Skin epidermis (tissue), 12 donors: Measurements from ENCODE around the gene CTSE.
"Not testable (repeated sequence)": the region's sequence is repeated elsewhere in the genome, so short reads cannot be mapped to it uniquely, and the experiment has no call there.

ENCODE experiments used
- H3K27ac ChIP-seq, 21 experiments: fragments of 200-600 bp; sonication (generic) in 11 of 21; one replicate each; pipeline ENCODE4 v1.5.0; 2020; ENCODE audit warnings: mild to moderate bottlenecking in 3 of 21, inconsistent platforms in 2 of 21, moderate library complexity in 2 of 21
- H3K4me3 ChIP-seq, 7 experiments: fragments of 200-600 bp; sonication (generic) in 2 of 7; one replicate each; pipeline ENCODE4 v1.5.0; 2020; ENCODE audit warnings: inconsistent platforms in 2 of 7, mild to moderate bottlenecking in 2 of 7, moderate library complexity in 1 of 7

CTSE gene

DNA sequence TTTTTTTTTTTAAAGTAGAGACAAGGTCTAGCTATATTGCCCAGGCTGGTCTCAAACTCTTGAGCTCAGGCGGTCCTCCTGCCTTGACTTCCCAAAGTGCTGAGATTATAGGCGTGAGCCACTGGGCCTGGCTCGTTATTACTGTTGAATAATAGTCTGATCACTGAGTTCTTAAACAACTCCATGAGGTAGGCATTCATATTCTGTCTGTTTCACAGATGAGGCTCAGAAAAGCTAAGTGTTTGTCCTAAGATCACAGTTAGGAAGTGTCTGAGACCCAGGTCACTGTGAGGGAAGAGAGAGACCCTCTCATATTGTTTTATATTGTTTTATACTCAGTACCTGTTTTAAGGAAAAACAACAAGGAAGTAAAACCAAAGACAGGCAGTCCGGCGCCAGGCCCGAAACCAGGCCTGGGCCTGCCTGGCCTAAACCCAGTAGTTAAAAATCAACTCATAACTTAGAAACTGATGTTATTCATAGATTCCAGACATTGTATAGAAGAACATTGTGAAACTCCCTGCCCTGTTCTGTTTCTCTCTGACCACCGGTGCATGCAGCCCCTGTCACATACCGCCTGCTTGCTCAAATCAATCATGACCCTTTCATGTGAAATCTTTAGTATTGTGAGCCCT lies 28.7 kb upstream of the CTSE start:
- H3K27ac ChIP-seq = peak overlapping the region in 4 of 21 experiments; percentile 14 to 74 (median 22)
- not testable (repeated sequence) for H3K4me3 ChIP-seq

DNA sequence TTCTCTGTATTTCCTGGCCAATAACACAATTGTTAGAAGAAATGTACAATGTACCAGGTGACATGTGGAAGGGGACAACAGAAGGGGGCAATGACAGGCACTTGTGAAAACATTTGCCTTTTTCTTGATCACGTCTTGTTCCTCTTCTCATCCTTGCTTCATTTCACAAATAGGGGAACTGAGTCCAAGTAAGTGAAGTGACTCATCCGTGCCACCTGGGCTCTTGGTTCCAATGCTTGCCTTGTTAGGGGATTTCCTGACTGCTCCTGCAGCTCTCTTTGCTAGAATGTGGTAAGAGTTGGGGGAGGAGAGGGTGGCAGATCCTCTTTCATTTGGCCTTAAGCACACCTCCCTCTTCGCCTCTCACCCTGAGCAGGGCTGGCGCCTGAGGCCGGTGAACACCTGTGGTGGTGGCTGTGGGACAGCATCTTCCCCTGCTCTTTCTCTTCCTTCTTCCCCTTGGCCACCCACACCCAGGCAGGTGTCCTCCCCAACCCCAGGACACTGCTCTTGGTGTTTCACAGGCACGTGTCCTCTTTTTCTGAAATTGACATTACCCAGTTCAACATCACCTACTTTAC lies 27.1 kb upstream of the CTSE start:
- Histone ChIP-seq H3K4me3 (no peak overlapping the region), H3K27ac (peak overlapping the region in 6 of 21 experiments; percentile 3 to 74 (median 26))

DNA sequence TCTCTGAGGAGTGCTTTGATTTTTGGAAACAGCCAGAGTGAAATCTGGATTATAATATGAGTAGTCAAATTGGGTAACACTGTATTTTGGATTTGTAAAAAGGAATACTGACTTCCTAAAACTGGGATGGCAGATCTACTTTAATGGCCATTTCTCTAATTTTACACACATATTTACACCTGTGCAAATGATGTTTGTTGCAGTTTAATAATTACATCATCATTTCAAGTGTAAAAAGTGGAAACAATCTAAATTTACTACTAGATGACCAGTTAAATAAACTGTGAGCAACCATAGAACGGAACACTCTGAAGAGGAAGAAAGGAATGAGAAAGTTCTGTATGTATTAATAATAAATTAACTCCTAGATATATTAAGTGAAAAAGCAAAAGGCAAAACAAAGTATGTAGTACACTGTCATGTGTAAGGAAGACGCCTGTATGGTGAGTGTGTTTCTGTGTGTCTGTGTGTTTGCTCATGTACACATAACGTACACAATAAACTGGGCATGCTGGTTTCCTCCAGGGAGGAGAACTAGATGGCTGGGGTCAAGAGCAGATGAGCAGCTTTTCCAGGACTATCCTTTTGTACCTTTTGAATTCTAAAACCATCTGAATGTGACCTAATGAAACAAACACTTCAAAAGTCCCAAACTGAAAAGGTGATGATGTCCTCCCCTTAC lies 26.4 kb upstream of the CTSE start:
- peak overlapping the region in 2 of 21 experiments; percentile 8 to 74 for H3K27ac ChIP-seq

DNA sequence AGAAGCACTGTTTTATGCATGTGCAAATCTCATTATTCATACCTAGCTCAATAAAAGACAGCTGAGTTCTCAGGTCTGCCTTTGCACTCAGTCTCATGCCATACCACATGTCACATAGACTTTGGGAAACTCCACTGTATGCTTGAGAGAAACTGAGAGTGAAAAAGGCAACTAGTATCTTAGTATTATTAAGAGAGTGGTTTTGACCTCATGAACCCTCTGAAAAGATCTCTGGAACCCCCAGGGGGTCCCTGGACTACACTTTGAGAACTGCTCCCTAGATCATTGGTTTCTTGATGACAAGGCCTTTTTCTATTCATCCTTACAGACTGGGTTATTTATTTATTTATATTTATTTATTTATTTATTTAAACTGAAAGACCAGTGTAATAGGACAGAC lies 25.6 kb upstream of the CTSE start:
- no peak overlapping the region for H3K4me3 ChIP-seq

More for the DNA sequence above, 26.4 kb upstream of the CTSE start:
- no peak overlapping the region for H3K4me3 ChIP-seq

DNA sequence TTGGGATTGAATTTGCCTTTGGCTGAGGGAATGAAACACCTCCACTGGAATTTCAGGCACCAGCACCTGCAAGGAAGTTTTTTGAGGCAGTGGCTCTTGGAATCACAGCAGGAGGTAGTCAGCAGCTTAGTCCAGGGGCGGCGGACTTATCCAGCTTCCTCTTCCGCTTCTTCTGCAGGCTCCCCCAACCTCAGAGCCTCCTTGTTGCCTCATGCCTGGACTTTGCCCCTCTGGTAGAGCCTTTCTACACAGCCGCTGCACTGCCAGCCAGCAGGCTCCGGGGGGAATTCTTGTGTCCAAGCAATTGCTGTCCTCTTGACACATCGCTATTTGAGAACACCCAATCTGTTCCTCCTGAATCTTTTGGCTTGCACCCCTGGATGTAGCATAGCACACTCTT lies 24.9 kb upstream of the CTSE start:
- no peak overlapping the region for H3K4me3 ChIP-seq
- peak overlapping the region in 3 of 21 experiments; percentile 12 to 67 (median 23) for H3K27ac ChIP-seq

More for the DNA sequence above, 25.6 kb upstream of the CTSE start:
- H3K27ac ChIP-seq = peak overlapping the region in 1 of 21 experiments; percentile 74

DNA sequence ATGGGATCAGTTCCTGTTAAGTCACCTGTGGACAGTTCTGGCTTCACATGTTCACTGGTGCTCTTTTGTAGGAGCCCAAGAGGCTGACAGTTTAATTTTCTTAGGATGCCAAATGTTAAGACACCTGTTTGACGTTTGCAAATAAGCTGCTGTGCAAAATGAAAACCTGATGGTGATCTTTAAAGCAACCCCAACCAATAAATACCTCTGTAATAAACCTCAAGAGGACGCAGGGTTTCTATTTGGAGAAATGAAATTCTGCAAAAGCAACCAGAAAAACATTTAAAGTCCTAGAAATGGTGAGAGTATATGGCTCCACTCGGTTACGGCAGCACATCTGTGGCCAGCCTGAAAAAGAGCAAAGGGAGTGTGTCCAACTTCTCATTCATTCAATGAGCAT lies 23.6 kb upstream of the CTSE start:
- no peak overlapping the region for H3K27ac ChIP-seq
- no peak overlapping the region for H3K4me3 ChIP-seq

DNA sequence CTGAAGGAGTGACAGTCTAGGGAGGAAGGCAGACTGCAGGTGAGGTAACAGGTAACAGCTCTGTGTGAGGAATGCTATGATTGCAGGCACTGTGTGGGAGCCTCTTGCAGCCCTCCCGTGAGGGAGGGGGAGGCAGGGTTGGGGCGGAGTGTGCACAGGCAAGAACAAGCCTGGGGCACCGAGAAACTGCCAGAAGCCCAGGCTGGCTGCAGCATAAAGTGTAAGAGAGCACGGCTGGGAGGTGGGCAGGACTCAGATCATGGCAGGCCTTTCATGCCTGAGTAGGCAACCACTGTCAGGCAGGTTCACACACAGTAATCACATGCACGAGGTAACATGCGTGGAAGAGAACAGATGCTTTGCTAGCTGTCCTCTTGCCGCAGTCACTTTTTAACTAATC lies 17.9 kb upstream of the CTSE start:
- H3K4me3 ChIP-seq = no peak overlapping the region
- H3K27ac ChIP-seq = no peak overlapping the region

DNA sequence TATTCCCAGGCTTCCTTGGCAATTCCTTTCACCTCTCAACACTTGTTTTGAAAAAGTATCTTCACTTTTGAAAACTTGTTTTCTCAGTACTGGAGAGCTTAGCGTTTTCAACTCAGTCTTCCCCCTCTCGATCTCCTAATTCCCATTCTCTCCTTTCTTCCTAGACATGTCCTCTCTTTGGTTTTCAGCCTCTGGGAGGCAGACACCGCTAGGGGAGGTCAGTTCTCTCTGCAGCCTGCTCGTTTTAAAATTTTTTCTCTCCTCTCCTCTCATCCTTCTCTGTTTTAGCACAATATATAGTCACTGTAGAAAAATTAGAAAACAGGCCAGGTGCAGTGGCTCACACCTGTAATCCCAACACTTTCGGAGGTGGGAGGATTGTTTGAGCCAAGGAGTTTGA lies 16.6 kb upstream of the CTSE start:
- Histone ChIP-seq H3K27ac (no peak overlapping the region), H3K4me3 (no peak overlapping the region)

DNA sequence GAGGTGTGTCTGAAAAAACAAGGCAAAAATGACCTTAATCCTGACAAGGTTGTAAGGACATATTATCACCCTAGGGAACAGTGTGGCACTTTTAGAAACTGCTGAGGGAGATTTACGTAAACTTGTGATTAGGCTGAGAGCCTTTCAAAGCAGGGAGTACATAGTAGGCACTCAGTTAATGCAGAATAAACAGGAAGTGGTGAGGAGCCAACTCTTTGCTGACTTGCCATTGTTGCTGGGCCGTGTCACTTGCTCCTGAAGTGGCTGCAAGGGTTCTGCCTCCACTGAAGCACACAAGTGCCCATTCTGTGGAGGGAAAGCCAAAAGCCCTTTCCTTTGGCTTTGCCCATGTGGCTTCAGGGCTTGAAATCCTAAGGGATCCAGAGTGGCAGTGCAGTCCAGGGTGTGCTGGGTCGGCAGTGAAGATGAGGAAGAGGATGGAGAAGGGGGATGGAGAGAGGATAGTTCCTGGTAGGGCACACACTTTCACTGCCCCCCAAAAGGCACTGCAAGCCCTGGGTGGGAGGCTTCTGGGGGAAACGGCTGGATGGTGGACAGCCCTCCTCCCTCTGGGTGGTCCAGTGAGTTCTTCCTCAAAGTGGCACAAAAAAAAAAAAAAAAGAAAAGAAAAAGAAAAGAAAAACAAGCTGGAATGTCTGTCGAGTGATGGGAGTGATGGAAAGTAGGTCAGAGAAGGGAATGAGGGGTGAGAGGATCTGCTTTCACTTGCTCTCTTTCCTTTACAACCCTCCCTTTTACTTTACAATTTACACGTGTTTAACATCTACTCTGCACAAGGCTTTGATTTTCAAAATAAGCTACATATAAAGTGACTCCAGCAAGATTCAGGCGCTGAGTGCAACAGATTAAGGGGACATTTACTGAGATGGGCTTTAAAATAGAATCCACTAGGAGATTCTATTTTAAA lies 15.6 kb upstream of the CTSE start:
- Histone ChIP-seq H3K4me3 (no peak overlapping the region), H3K27ac (peak overlapping the region in 1 of 21 experiments; percentile 74)

DNA sequence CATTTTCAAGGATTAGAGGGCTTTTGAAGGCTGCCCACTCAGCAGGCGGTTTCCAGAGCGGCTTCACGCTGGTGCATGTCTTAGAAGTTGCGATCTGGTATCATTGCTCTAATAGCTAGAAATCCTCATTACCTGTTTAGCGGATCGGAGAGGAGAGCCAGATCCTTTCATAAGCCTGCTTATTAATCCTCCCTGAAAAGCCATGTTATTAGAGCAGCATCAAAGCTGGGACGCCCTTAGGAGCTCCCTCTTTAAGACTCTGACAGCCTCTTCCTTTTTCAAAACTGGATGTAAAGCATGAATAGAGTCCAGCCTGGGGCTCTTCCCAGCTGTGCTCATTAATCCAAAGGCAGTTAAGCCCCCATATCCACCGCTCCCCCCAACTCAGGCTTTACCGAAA lies 13.9 kb upstream of the CTSE start:
- H3K27ac ChIP-seq = peak overlapping the region in 3 of 21 experiments; percentile 5 to 64 (median 6)
- H3K4me3 ChIP-seq = no peak overlapping the region

DNA sequence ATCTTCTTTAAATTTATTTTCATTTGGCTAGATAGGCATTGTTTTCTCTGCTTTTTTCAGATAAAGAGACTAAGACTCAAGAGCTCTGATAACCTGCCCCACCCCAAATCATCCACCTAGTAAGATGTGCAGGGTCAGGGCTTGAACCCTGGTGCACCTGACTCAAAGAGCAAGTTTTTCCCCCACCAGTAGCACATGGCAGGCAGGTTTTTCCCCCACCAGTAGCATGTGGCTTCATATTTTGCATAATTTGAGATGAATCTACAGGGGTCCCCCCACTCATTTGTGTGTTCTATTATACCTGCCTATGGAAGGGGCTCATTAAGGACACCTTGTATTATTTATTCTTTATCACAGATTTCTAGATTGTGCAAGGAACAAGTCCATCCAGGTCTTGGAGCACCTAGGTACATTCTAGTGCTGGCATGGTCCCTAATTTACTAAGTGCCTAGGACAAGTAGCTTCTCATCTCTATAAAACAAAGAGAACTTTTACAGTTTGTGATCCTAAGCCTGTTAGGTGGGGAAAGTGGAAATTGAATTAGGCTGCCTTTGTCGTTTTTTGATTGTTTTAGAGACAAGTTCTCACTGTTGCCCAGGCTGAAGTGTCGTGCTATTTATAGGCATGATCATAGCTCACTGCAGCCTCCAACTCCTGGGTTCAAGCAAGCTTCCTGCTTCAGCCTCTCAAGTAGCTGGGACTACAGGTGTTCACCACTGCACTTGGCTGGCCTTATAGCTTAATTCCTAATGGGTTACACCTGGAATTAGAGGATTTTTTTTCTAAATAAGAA lies 13.2 kb upstream of the CTSE start:
- Histone ChIP-seq H3K27ac (peak overlapping the region in 3 of 21 experiments; percentile 6 to 64 (median 11)), H3K4me3 (no peak overlapping the region)

DNA sequence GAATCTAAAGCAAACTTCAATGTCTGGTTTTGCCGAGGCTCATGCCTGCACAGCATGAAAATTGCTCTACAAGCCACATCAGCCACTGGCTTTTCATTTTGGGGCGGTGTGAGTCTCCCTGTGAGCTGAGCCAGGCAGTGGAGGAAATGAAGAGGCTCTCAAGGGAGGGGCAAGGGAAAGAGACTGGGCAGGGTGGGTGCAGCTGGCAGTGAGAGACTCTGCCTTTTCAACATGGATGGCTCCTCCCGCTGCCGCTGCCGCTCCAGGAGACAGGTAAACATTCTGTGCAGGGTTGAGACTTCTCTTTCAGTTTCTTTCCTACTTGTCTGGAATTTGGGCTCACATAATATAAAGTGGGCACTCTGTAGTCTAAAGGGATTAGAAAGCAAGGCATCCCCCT lies 11.3 kb upstream of the CTSE start:
- H3K27ac ChIP-seq = peak overlapping the region in 7 of 21 experiments; percentile 5 to 48 (median 26)
- peak overlapping the region in 2 of 7 experiments; percentile 5 to 9 for H3K4me3 ChIP-seq

DNA sequence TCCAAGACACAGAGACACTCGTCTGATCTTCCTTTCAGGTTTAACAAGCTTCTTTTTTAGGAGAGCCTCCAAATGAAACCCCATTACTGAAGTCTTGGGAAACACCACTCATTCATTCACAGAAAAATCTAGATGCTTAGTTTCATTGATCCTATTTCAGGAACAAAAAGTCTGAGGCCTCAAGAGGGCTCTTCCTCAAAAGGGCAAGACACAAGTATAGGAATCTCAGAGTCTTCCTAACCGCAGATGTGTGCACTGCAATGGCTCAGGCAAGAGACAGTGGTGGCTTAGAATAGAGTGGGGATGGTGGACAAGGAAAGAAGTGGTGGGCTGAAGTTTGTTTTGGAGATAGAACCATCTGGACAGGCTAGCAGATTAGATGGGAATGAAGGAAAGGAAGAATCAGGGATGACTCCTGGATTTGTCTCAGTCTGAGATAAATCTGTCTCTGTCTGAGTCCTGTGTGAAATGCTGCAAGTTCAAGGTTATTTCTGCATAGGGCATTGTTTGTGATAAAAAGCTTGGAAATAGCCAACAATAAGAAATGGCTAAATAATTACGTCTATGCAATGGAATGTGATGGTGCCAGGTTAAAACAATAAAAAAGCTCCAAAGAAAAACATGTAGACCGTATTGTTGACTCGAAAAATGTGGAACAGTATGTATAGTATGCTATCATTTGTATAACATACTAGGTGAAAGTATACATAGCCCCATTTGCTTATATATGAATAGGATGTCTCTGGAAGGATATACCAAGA lies 8.9 kb upstream of the CTSE start:
- H3K27ac ChIP-seq = no peak overlapping the region
- H3K4me3 ChIP-seq = no peak overlapping the region

DNA sequence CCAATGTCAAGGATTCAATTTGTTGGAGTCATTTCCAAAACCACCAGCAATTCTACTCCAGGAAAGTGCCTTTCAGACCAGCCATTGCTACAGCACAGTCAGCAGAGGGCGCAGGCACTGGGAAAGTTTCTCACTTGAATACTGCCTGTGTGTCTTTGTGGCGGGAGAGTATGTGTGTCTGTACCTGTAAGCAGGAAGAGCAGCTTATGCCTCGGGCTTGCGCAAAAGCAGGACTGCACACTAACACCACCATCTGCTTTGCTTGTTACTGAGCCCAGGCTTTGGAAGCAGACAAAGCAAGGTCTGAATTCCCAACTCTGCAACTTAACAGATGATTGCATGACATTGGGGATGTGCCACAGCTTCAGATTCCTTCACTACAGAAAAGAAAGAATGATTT lies 7.0 kb upstream of the CTSE start:
- Histone ChIP-seq H3K27ac (peak overlapping the region in 2 of 21 experiments; percentile 49 to 59), H3K4me3 (no peak overlapping the region)

DNA sequence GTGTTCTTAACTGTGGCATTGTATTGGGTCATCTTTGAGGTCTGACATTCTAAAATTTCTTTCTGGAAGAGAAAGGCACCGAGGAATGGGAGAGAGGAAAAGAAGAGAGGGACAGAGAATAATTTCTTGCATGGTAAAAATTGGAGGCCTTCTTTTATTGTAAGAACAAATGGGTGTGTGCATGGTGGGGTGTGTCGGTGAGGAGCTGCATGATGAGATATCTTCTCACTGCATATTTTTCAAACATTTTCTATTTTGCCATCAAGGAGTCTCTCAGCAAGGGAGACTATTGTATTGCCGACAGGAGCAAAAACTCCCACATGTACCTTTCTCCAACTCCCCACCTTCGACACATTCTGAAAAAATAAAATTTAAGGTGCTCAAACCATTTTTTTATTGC lies 6.5 kb upstream of the CTSE start:
- Histone ChIP-seq H3K27ac (peak overlapping the region in 1 of 21 experiments; percentile 59), H3K4me3 (no peak overlapping the region)

DNA sequence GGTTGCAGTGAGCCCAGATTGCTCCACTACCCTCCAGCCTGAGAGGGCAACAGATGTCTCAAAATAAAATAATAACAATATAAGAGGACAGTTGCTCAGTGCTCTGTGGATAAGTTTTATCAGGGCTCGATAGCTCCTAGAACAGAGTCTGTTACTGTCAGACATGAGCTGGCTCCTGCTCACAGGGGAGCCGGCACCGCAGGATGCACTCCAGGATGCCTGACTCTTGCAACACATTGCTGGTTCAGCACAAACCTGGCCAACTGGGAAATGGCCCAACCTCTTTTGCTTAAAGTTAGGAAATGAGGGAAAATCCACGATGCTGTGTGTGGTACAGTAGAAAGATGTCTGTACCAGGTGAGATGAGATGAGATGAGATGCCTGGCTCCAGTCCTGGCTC lies 5.8 kb upstream of the CTSE start:
- peak overlapping the region in 1 of 21 experiments; percentile 59 for H3K27ac ChIP-seq

DNA sequence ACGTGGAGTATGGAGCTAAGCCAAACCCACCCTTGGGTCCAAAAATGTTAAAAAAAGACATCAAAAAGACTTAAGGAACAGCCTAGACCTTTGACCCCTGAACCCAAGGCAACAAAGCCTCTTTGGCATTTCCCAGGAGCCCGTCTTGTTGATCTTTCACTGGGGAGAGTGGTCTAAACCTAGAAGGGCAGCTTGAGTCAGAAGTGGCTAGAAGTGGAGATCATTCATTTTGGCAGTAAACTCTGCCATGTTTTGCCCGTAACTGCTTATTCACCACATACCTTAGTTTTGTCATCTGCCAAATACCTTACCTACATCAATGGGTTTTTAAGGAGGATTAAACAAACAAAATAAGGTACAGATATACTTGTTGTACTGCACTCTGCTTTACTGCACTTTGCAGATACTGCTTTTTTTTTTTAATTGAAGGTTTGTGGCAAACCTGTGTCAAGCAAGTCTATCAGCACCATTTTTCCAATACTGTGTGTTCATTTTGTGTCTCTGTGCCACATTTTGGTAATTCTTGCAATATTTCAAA lies 1.7 kb upstream of the CTSE start:
- Histone ChIP-seq H3K4me3 (no peak overlapping the region), H3K27ac (peak overlapping the region in 1 of 21 experiments; percentile 62)

More for the DNA sequence above, 5.8 kb upstream of the CTSE start:
- H3K4me3 ChIP-seq = no peak overlapping the region

DNA sequence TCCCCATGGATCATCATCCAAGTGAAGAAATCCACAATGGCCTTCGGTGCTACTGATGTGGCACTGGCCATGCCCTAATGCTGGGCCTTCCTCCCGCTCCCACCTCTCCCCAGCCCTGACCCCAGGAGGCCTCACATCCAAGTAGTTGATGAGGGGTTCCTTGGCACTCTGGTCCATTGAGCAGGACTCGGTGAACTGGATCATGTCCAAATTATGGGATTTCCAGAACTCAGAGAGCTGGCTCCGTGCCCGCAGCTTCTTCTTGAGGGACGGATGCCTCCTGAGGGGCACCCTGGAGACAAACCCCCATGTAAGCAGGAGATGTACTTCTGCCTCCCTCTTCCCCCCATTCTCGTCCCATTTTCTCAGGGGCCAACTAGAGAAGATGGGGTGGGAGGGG lies 929 bp downstream of the CTSE start:
- Histone ChIP-seq H3K4me3 (no peak overlapping the region), H3K27ac (no peak overlapping the region)
